ENCODE results near the gene SEMA6A.

DNA sequence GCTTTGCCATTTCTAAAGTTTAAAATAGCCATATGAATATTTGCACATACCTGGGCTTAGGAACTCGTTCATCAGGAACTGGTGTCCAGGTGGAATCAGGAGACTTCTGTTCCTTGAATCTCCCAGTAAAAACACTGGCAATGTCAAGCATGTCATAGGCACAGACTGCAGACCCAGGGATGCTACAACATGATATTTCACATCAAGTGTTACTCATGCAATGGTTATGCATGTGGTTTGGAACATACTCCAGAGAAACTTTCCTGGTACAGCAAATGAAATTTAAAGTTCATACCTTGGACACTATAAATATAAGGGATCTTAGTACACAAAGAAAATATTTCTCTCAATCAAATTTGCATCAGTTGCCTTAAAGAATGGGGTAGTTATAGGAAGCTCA lies 92.2 kb downstream of the SEMA6A start:
- no peak for TF ChIP-seq POLR2A (IDR thresholded peaks at IDR 0.05)
- TF ChIP-seq, protein P1, sequence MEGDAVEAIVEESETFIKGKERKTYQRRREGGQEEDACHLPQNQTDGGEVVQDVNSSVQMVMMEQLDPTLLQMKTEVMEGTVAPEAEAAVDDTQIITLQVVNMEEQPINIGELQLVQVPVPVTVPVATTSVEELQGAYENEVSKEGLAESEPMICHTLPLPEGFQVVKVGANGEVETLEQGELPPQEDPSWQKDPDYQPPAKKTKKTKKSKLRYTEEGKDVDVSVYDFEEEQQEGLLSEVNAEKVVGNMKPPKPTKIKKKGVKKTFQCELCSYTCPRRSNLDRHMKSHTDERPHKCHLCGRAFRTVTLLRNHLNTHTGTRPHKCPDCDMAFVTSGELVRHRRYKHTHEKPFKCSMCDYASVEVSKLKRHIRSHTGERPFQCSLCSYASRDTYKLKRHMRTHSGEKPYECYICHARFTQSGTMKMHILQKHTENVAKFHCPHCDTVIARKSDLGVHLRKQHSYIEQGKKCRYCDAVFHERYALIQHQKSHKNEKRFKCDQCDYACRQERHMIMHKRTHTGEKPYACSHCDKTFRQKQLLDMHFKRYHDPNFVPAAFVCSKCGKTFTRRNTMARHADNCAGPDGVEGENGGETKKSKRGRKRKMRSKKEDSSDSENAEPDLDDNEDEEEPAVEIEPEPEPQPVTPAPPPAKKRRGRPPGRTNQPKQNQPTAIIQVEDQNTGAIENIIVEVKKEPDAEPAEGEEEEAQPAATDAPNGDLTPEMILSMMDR (IDR thresholded peaks at IDR 0.05) = no peak
- TF ChIP-seq POLR2AphosphoS5 (IDR thresholded peaks at IDR 0.05) = no peak

Measured in breast epithelium (tissue), 3 donors.